ENCODE data around the gene P2RX2. TPM values are rescaled to one million over a fixed set of nuclear protein-coding genes. Genes with fewer than 3 reads are reported as not detected.
A peak's percentile ranks its signal among the peaks of the same experiment; 100 is the strongest.

Gene P2RX2
- total RNA-seq, 1 experiment from 2014 or later, result not detected

GRCh38 chr12:132593521-132593920 is 25.1 kb upstream of the P2RX2 start:
- POLR2A ChIA-PET, result no interaction called here
- intact Hi-C loops (cut with micrococcal nuclease), result no loop called here
- Histone ChIP-seq H3K4me1 (ENCODE audit: control insufficient read depth in 1 of 2, insufficient read depth in 2 of 2, low read length in 2 of 2) (peaks cover 8 to 23% of the 10 kb centered on the region in 2 experiments), H3K9me2 (ENCODE audit: insufficient read depth) (no peaks in the 10 kb centered on the region), H3K4me2 (ENCODE audit: low read length) (peak overlapping the region; percentile 82), H3K36me3 (ENCODE audit: control insufficient read depth in 1 of 2, insufficient read depth in 2 of 2, low read length in 2 of 2) (no peaks in the 10 kb centered on the region), H3K9ac (ENCODE audit: low read length) (0 out of 2 replicates have a peak overlapping the region, but pooled peaks have one; percentile 23), H3K9me3 (ENCODE audit: control insufficient read depth in 1 of 2, insufficient read depth in 1 of 2, low read depth in 1 of 2, low read length in 2 of 2) (no peaks in the 10 kb centered on the region), H3K27me3 (ENCODE audit: insufficient read depth, low read length) (no peaks in the 10 kb centered on the region), H3K27ac (ENCODE audit: low read depth, low read length) (peak overlapping the region; percentile 21; the same call in 1 of the 2 replicates), H3K79me2 (ENCODE audit: insufficient read depth, low read length) (no peaks in the 10 kb centered on the region), H2AFZ (ENCODE audit: low read depth, low read length, poor library complexity, severe bottlenecking) (peak overlapping the region; percentile 72), H4K20me1 (ENCODE audit: insufficient read depth) (no peaks in the 10 kb centered on the region), H3K4me3 (replicated peaks in 1 of 2; ENCODE audit: low read depth in 1 of 2, low read length in 2 of 2) (peak overlapping the region; percentile 22 to 49)
- DNase-seq (ENCODE audit: low read depth, low spot score) (no peak), ATAC-seq (peak; percentile 9)
- BruUV-seq (replicated peaks), result no TSS peak
- CTCF ChIA-PET, result no interaction called here
- TF ChIP-seq MAX (IDR thresholded peaks at IDR 0.05) (no peak), CEBPB (IDR thresholded peaks at IDR 0.05; ENCODE audit: low read depth) (no peak), EZH2phosphoT487 (IDR thresholded peaks at IDR 0.05; ENCODE audit: borderline replicate concordance) (no peak), ZFX (IDR thresholded peaks at IDR 0.05) (no peak), RAD21 (IDR thresholded peaks at IDR 0.05; ENCODE audit: low read depth) (no peak), SIN3A (IDR thresholded peaks at IDR 0.05; ENCODE audit: low read depth) (no peak), CBX3 (IDR thresholded peaks at IDR 0.05; ENCODE audit: low read depth) (no peak), POLR2A (IDR thresholded peaks at IDR 0.05; ENCODE audit: borderline replicate concordance, extremely low read depth, insufficient read depth, insufficient read length) (no peak)
- RAD21 ChIA-PET (ENCODE audit: low non-redundant PET in 1 of 2, low total read pairs in 2 of 2, uncharacterized antibody in 2 of 2, unreplicated experiment in 2 of 2), result no interaction called here

- Histone ChIP-seq H3K9me3 (ENCODE audit: control insufficient read depth in 1 of 2, insufficient read depth in 1 of 2, low read depth in 1 of 2, low read length in 2 of 2) (no peaks in the 10 kb centered on the region), H3K4me2 (ENCODE audit: low read length) (peak overlapping the region; percentile 82), H2AFZ (ENCODE audit: low read depth, low read length, poor library complexity, severe bottlenecking) (peak overlapping the region; percentile 72), H3K36me3 (ENCODE audit: control insufficient read depth in 1 of 2, insufficient read depth in 2 of 2, low read length in 2 of 2) (no peaks in the 10 kb centered on the region), H3K79me2 (ENCODE audit: insufficient read depth, low read length) (no peaks in the 10 kb centered on the region), H3K4me3 (replicated peaks in 1 of 2; ENCODE audit: low read depth in 1 of 2, low read length in 2 of 2) (peak overlapping the region; percentile 22 to 49), H3K9ac (ENCODE audit: low read length) (0 out of 2 replicates have a peak overlapping the region, but pooled peaks have one; percentile 23), H4K20me1 (ENCODE audit: insufficient read depth) (no peaks in the 10 kb centered on the region), H3K27me3 (ENCODE audit: insufficient read depth, low read length) (no peaks in the 10 kb centered on the region), H3K4me1 (ENCODE audit: control insufficient read depth in 1 of 2, insufficient read depth in 2 of 2, low read length in 2 of 2) (peaks cover 8 to 25% of the 10 kb centered on the region in 2 experiments), H3K27ac (ENCODE audit: low read depth, low read length) (peak overlapping the region; percentile 21; the same call in 1 of the 2 replicates), H3K9me2 (ENCODE audit: insufficient read depth) (no peaks in the 10 kb centered on the region)
- DNase-seq (ENCODE audit: low read depth, low spot score), result peak; percentile 95
- ChIA-PET RAD21 (ENCODE audit: low non-redundant PET in 1 of 2, low total read pairs in 2 of 2, uncharacterized antibody in 2 of 2, unreplicated experiment in 2 of 2) (no interaction called here), POLR2A (no interaction called here), CTCF (no interaction called here)
- TF ChIP-seq SP1 (IDR thresholded peaks at IDR 0.05; ENCODE audit: low read depth) (peak; percentile 48), POLR2A (IDR thresholded peaks at IDR 0.05; ENCODE audit: borderline replicate concordance, extremely low read depth, insufficient read depth, insufficient read length) (peak; percentile 57), EZH2 (IDR thresholded peaks at IDR 0.05) (no peak), POLR2AphosphoS5 (IDR thresholded peaks at IDR 0.05; ENCODE audit: low read depth, low read length) (peak; percentile 77)
- ATAC-seq, result peak; percentile 100
- no TSS peak for BruUV-seq (replicated peaks)
- intact Hi-C loops (cut with micrococcal nuclease), result no loop called here
These were observed 24.6 kb upstream of the P2RX2 start for GRCh38 chr12:132593938-132594358.

All from HCT116 (cell line).